ENCODE results near the gene RAB11A.

DNA sequence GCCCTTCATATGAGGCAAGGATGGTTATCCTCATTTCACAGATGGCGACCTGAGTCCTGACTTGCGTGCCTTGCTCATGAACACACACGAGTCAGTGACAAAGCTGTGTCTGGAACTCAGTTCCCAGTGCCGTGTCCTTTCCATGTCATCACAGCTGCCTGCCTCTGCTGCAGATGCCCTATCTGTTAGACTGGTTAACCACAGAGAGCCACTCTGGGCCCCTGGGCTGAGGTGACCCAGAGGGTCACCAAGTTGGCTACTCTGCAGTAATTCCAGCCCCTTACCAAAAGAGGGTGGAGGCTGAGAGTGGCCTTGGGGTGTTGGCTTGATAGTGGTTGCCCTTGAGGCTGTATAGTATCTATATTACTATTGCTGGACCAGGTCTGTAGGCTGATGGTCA is 41.0 kb downstream of the RAB11A start:
- TF ChIP-seq POLR2AphosphoS5 (IDR thresholded peaks at IDR 0.05; ENCODE audit: low read depth, low read length) (no peak), POLR2A (IDR thresholded peaks at IDR 0.05; ENCODE audit: low read depth, low read length) (no peak), TAF1 (IDR thresholded peaks at IDR 0.05; ENCODE audit: low read depth, low read length) (no peak), PAX5 (IDR thresholded peaks at IDR 0.05; ENCODE audit: insufficient read depth, low read length, severe bottlenecking) (no peak), SPI1 (IDR thresholded peaks at IDR 0.05; ENCODE audit: low read depth, low read length) (no peak), POU2F2 (IDR thresholded peaks at IDR 0.05; ENCODE audit: low read depth, low read length) (no peak)

Data from GM12891 (cell line).